H1 (cell line): ENCODE results near the gene GBE1. TPM values are rescaled to one million over a fixed set of nuclear protein-coding genes. Genes with fewer than 3 reads are reported as not detected.

ENCODE experiments used
- CTCF ChIA-PET: fragments of 300-600 bp; sonication (Branson Sonifier 250); formaldehyde crosslinking; loops from one replicate; lab custom pipeline; 2021; ENCODE audit not compliant: partially characterized antibody; lab: Charles Lee
- POLR2A ChIA-PET: fragments of 300-600 bp; sonication (Branson Sonifier 250); formaldehyde crosslinking; loops from one replicate; lab custom pipeline; 2021; ENCODE audit warnings: inconsistent platforms; ENCODE audit not compliant: partially characterized antibody; lab: Charles Lee
- DNase-seq, 2 experiments: peaks; one replicate each; pipeline versions ENCODE4 v3.0.0 to v3.0.0-alpha.2; 2010 to 2022; ENCODE audit warnings: low spot score in 2 of 2, low read depth in 1 of 2, mixed read lengths in 1 of 2
- FAIRE-seq: peaks from 2 replicates; lab custom pipeline; 2011; peaks lifted over from hg19 to GRCh38; lab: Jason Lieb, UNC
- H2AFZ ChIP-seq: 2 replicates; pipeline ENCODE4 v1.8.1; 2012; ENCODE audit warnings: low read length, inconsistent platforms
- H2AK5ac ChIP-seq: 2 replicates; pipeline ENCODE4 v1.6.1; 2013; ENCODE audit warnings: low read depth, low read length
- H2BK120ac ChIP-seq: replicated peaks from 2 replicates; pipeline ENCODE3; 2013; ENCODE audit warnings: low read depth, low read length, inconsistent platforms
- H2BK12ac ChIP-seq: 2 replicates; pipeline ENCODE4 v1.6.1; 2013; ENCODE audit warnings: low read depth, low read length
- H2BK15ac ChIP-seq: 2 replicates; pipeline ENCODE4 v1.6.1; 2013; ENCODE audit warnings: low read length
- H2BK20ac ChIP-seq: 2 replicates; pipeline ENCODE4 v1.6.1; 2013; ENCODE audit warnings: low read length
- H2BK5ac ChIP-seq: 2 replicates; pipeline ENCODE4 v1.6.1; 2013; ENCODE audit warnings: low read depth, low read length
- H3K14ac ChIP-seq: 2 replicates; pipeline ENCODE4 v1.6.1; 2013; ENCODE audit warnings: inconsistent platforms; ENCODE audit not compliant: insufficient read length
- H3K18ac ChIP-seq: 2 replicates; pipeline ENCODE4 v1.6.1; 2013; ENCODE audit warnings: low read length; ENCODE audit errors: extremely low read depth
- H3K23ac ChIP-seq: 2 replicates; pipeline ENCODE4 v1.6.1; 2013; ENCODE audit warnings: inconsistent platforms; ENCODE audit not compliant: insufficient read length
- H3K23me2 ChIP-seq: 2 replicates; pipeline ENCODE4 v1.6.1; 2013; ENCODE audit warnings: low read depth, low read length
- H3K27ac ChIP-seq: 2 replicates; pipeline ENCODE4 v1.6.1; 2011; ENCODE audit warnings: low read depth, low read length, inconsistent platforms
- H3K27me3 ChIP-seq, 4 experiments: replicated peaks in 1 of 4; 1 replicate in 1 of 4; 2 replicates in 3 of 4; pipeline versions ENCODE4 v1.6.1 to v1.8.1; 2011 to 2013; ENCODE audit warnings: low read length in 3 of 4, mild to moderate bottlenecking in 3 of 4, inconsistent platforms in 2 of 4, mixed read lengths in 2 of 4, moderate library complexity in 1 of 4; ENCODE audit not compliant: control insufficient read depth in 3 of 4, insufficient read depth in 3 of 4; ENCODE audit errors: extremely low read depth in 1 of 4
- H3K36me3 ChIP-seq, 4 experiments: 2 replicates each; pipeline versions ENCODE4 v1.6.1 to v1.8.1; 2011 to 2013; ENCODE audit warnings: mild to moderate bottlenecking in 4 of 4, low read length in 3 of 4, moderate library complexity in 2 of 4, control low read depth in 1 of 4, inconsistent platforms in 1 of 4; ENCODE audit not compliant: insufficient read depth in 4 of 4, control insufficient read depth in 2 of 4
- H3K4ac ChIP-seq: replicated peaks from 2 replicates; pipeline ENCODE3; 2013; ENCODE audit warnings: low read length, low read depth, mixed read lengths, inconsistent platforms; ENCODE audit not compliant: insufficient read length
- H3K4me1 ChIP-seq, 4 experiments: replicated peaks in 1 of 4; 1 replicate in 1 of 4; 2 replicates in 3 of 4; pipeline versions ENCODE4 v1.6.1 to v1.8.1; 2011 to 2013; ENCODE audit warnings: low read length in 3 of 4, inconsistent platforms in 2 of 4, mixed read lengths in 1 of 4; ENCODE audit not compliant: insufficient read depth in 4 of 4, control insufficient read depth in 3 of 4
- H3K4me2 ChIP-seq, 2 experiments: 2 replicates each; pipeline versions ENCODE4 v1.6.1 to v1.8.1; 2011 to 2013; ENCODE audit warnings: low read depth in 2 of 2, low read length in 2 of 2, control low read depth in 1 of 2, inconsistent platforms in 1 of 2, mild to moderate bottlenecking in 1 of 2; ENCODE audit not compliant: insufficient read depth in 1 of 2
- H3K4me3 ChIP-seq, 4 experiments: fragments of 200-600, 300-600 bp in 1 of 4; sonication (generic), shearing (Covaris generic), sonication (Bioruptor Twin) in 1 of 4; 2 replicates each; pipeline versions ENCODE4 v1.5.1 to v1.8.1; 2011 to 2016; ENCODE audit warnings: low read length in 4 of 4, low read depth in 3 of 4, control low read depth in 2 of 4, inconsistent platforms in 2 of 4, mild to moderate bottlenecking in 2 of 4, mixed read lengths in 1 of 4, moderate library complexity in 1 of 4; ENCODE audit not compliant: insufficient read depth in 2 of 4; ENCODE audit errors: extremely low read depth in 1 of 4
- H3K56ac ChIP-seq: replicated peaks from 2 replicates; pipeline ENCODE3; 2013; ENCODE audit warnings: low read depth, mild to moderate bottlenecking, mixed read lengths, low read length, inconsistent platforms; ENCODE audit not compliant: insufficient read length
- H3K79me1 ChIP-seq: 2 replicates; pipeline ENCODE4 v1.6.1; 2013; ENCODE audit warnings: low read depth, low read length, control low read depth
- H3K79me2 ChIP-seq, 2 experiments: 2 replicates each; pipeline versions ENCODE4 v1.6.1 to v1.8.1; 2012 to 2013; ENCODE audit warnings: low read length in 2 of 2, mild to moderate bottlenecking in 2 of 2, inconsistent platforms in 1 of 2; ENCODE audit not compliant: insufficient read depth in 2 of 2, control insufficient read depth in 1 of 2
- H3K9ac ChIP-seq, 4 experiments: replicated peaks in 1 of 4; 1 replicate in 1 of 4; 2 replicates in 3 of 4; pipeline versions ENCODE4 v1.6.1 to v1.8.1; 2011 to 2013; ENCODE audit warnings: low read depth in 3 of 4, low read length in 3 of 4, control low read depth in 2 of 4, mild to moderate bottlenecking in 2 of 4, moderate library complexity in 2 of 4, inconsistent platforms in 1 of 4; ENCODE audit errors: extremely low read depth in 1 of 4
- H3K9me3 ChIP-seq, 2 experiments: 2 replicates each; pipeline versions ENCODE4 v1.6.1 to v1.8.1; 2012 to 2013; ENCODE audit warnings: mild to moderate bottlenecking in 2 of 2, moderate library complexity in 2 of 2, control low read depth in 1 of 2, inconsistent platforms in 1 of 2, low read depth in 1 of 2, low read length in 1 of 2, mixed read lengths in 1 of 2; ENCODE audit not compliant: insufficient read depth in 2 of 2
- H4K20me1 ChIP-seq, 2 experiments: replicated peaks in 1 of 2; 2 replicates each; pipeline versions ENCODE3 to v1.8.1; 2011 to 2013; ENCODE audit warnings: inconsistent platforms in 2 of 2, low read length in 2 of 2, mild to moderate bottlenecking in 1 of 2; ENCODE audit not compliant: insufficient read depth in 2 of 2, control insufficient read depth in 1 of 2
- H4K5ac ChIP-seq: 2 replicates; pipeline ENCODE4 v1.6.1; 2013; ENCODE audit warnings: low read length, low read depth, mixed read lengths, inconsistent platforms; ENCODE audit not compliant: insufficient read length
- H4K8ac ChIP-seq: 2 replicates; pipeline ENCODE4 v1.8.0; 2013; ENCODE audit warnings: mild to moderate bottlenecking, moderate library complexity, low read length, inconsistent platforms; ENCODE audit not compliant: insufficient read depth; ENCODE audit errors: extremely low read depth
- H4K91ac ChIP-seq: replicated peaks from 2 replicates; pipeline ENCODE3; 2013; ENCODE audit warnings: low read length, mixed read lengths, inconsistent platforms; ENCODE audit not compliant: insufficient read length
- CBX5 ChIP-seq: fragments of 300-800, 300-1000 bp; sonication (generic); IDR thresholded peaks from 2 replicates; pipeline ENCODE4 v1.7.1; 2016; ENCODE audit warnings: antibody characterized with exemption, low read length, low read depth
- RNF2 ChIP-seq: fragments of 200-900, 300-1000 bp; sonication (generic); IDR thresholded peaks from 2 replicates; pipeline ENCODE4 v1.7.1; 2016; ENCODE audit warnings: borderline replicate concordance, low read depth, mild to moderate bottlenecking, antibody characterized with exemption, low read length; ENCODE audit not compliant: poor library complexity, severe bottlenecking; ENCODE audit errors: missing control alignments
- TCF12 ChIP-seq: IDR thresholded peaks from 2 replicates; pipeline ENCODE4 v1.6.1; 2011; ENCODE audit warnings: low read depth, mild to moderate bottlenecking, low read length
- WGBS, 2 experiments: shearing (Covaris generic) in 1 of 2; methylation state at CpG; one replicate each; pipeline versions ENCODE4 v1.1.6 to v1.1.7; 2013 to 2015; ENCODE audit warnings: low lambda C conversion rate in 2 of 2, mixed read lengths in 2 of 2, inconsistent platforms in 1 of 2, low coverage in 1 of 2, missing lambda C conversion rate in 1 of 2; ENCODE audit not compliant: insufficient replicate concordance in 2 of 2, insufficient coverage in 1 of 2, insufficient read length in 1 of 2; ENCODE audit errors: extremely low coverage in 1 of 2, missing lambda C conversion rate in 1 of 2; 5-methylcytosine and 5-hydroxymethylcytosine counted together
- polyA plus RNA-seq, 7 experiments: library from polyadenylated mRNA; depleted of rRNA in 3 of 7; stranded (reverse) in 5 of 7; unstranded in 2 of 7; fragments of >200 nt in 5 of 7; fragments of 200-250 nt in 2 of 7; gene quantifications; 1 replicate in 5 of 7; 2 replicates in 1 of 7; 4 replicates in 1 of 7; pipeline versions ENCODE4 v1.2.1 to v1.2.3, GENCODE V29; 2011 to 2013; ENCODE audit warnings: missing spikeins in 2 of 7, mixed read lengths in 2 of 7
- total RNA-seq: library from RNA; stranded (reverse); fragmentation: NEBNext Ultra II Directional; extraction: Animal tissue kit (Norgen Biotek cat#: 25700); gene quantifications from 2 replicates; pipeline ENCODE4 v1.2.1, GENCODE V29; 2021

Gene GBE1
- total and polyA plus RNA-seq, 2 of the 8 experiments (the other 6 are each of a cell fraction or from before 2014, with no cell fraction given): 3.3 to 7.3 TPM

DNA sequence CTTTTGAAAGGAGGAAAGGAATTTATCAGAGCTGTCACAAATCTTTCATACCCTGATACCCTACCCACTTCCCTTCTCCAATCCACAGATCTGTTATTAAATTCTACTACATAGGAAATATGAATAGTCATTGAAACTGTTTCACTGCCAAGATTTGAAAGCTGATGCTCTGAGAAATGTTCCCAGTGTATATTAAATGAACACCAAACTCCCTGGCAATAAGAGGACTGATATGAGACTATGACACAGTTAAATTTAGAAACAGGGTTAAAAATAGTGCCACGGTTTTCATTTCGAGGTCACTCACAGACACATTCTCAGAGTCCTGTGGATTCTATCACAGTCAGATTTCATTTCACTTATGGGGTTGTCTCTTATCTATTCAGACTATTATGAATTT lies 27.2 kb upstream of the GBE1 start:
- Histone ChIP-seq H2AK5ac (no peak overlapping the region), H3K9me3 (no peaks in the 10 kb centered on the region), H2AFZ (no peak overlapping the region), H3K27ac (no peak overlapping the region), H3K79me2 (no peaks in the 10 kb centered on the region), H3K27me3 (no peaks in the 10 kb centered on the region), H3K36me3 (no peaks in the 10 kb centered on the region), H3K4me3 (no peak overlapping the region), H2BK5ac (no peak overlapping the region), H3K56ac (no peak overlapping the region), H3K4me1 (no peaks in the 10 kb centered on the region), H3K14ac (no peak overlapping the region), H4K20me1 (no peaks in the 10 kb centered on the region), H2BK15ac (no peak overlapping the region), H3K9ac (no peak overlapping the region; a peak in 1 of 7 replicates), H2BK120ac (no peak overlapping the region), H3K4ac (no peak overlapping the region), H3K23me2 (no peaks in the 10 kb centered on the region), H4K8ac (no peak overlapping the region), H4K5ac (no peak overlapping the region), H3K4me2 (no peak overlapping the region), H3K79me1 (no peaks in the 10 kb centered on the region), H3K23ac (no peak overlapping the region), H2BK20ac (no peak overlapping the region), H3K18ac (no peak overlapping the region), H4K91ac (no peak overlapping the region), H2BK12ac (no peak overlapping the region)
- no peak for FAIRE-seq
- ChIA-PET CTCF (no interaction called here), POLR2A (no interaction called here)
- no peak for DNase-seq
- WGBS, 2 experiments: 85% methylated on average over 2 of the region's 2 CpGs; no CpG with 5 or more reads in 1 of the 2 experiments
- no peak for TF ChIP-seq RNF2
- TF ChIP-seq CBX5: no peak
- TF ChIP-seq TCF12: no peak
